Measurements from ENCODE around the gene MGA. TPM values are rescaled to one million over a fixed set of nuclear protein-coding genes. Genes with fewer than 3 reads are reported as not detected.

Gene MGA
- total RNA-seq, 1 donor from 2014 or later = 32.6 TPM

DNA sequence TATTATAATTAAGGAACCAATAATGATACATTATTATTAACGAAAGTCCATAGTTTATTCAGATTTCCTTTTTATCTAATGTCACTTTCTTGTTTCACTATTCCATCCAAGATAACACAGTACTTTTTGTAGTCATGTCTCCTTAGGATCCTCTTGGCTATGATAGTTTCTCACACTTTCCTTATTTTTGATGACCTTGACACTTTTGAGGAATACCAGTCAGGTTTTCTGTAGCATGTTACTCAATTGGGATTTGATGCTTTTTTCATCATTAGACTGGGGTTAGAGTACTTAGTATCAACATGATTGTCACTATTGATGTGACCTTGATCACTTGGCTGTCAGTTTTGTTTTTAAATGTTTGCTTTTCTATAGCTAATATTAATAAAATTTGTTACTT is 33.0 kb upstream of the MGA start:
- Histone ChIP-seq H3K79me2 (ENCODE audit: insufficient read depth, low read length) (peaks cover under 1% of the 10 kb centered on the region), H3K27me3 (ENCODE audit: insufficient read depth, low read length) (no peaks in the 10 kb centered on the region), H4K20me1 (ENCODE audit: insufficient read depth, low read length) (peaks cover 3% of the 10 kb centered on the region), H3K9me3 (ENCODE audit: insufficient read depth, low read depth, low read length) (no peaks in the 10 kb centered on the region), H3K4me3 (ENCODE audit: insufficient read depth, low read depth, low read length) (no peak overlapping the region), H2AFZ (ENCODE audit: low read depth, low read length) (no peak overlapping the region), H3K4me2 (ENCODE audit: low read length) (no peak overlapping the region), H3K4me1 (ENCODE audit: insufficient read depth, low read length) (no peaks in the 10 kb centered on the region), H3K9ac (ENCODE audit: low read length) (no peak overlapping the region), H3K27ac (ENCODE audit: low read depth, low read length) (no peak overlapping the region), H3K36me3 (ENCODE audit: insufficient read depth, low read length) (no peaks in the 10 kb centered on the region)
- FAIRE-seq (no peak), DNase-seq (ENCODE audit: low read depth) (no peak)
- Mint-ChIP-seq H3K9me3 (ENCODE audit: unreplicated experiment) (no peaks in the 10 kb centered on the region), H3K27me3 (ENCODE audit: low read depth, unreplicated experiment) (no peaks in the 10 kb centered on the region), H3K36me3 (ENCODE audit: low read depth, unreplicated experiment) (no peaks in the 10 kb centered on the region), H3K4me1 (ENCODE audit: low read depth, unreplicated experiment) (peaks cover 3% of the 10 kb centered on the region), H3K4me3 (ENCODE audit: unreplicated experiment) (no peak overlapping the region), H3K27ac (ENCODE audit: unreplicated experiment) (no peak overlapping the region)
- no peak for TF ChIP-seq EZH2 (IDR thresholded peaks at IDR 0.05; ENCODE audit: insufficient read depth, low read length)
- TF ChIP-seq, protein P1, sequence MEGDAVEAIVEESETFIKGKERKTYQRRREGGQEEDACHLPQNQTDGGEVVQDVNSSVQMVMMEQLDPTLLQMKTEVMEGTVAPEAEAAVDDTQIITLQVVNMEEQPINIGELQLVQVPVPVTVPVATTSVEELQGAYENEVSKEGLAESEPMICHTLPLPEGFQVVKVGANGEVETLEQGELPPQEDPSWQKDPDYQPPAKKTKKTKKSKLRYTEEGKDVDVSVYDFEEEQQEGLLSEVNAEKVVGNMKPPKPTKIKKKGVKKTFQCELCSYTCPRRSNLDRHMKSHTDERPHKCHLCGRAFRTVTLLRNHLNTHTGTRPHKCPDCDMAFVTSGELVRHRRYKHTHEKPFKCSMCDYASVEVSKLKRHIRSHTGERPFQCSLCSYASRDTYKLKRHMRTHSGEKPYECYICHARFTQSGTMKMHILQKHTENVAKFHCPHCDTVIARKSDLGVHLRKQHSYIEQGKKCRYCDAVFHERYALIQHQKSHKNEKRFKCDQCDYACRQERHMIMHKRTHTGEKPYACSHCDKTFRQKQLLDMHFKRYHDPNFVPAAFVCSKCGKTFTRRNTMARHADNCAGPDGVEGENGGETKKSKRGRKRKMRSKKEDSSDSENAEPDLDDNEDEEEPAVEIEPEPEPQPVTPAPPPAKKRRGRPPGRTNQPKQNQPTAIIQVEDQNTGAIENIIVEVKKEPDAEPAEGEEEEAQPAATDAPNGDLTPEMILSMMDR (IDR thresholded peaks at IDR 0.05; ENCODE audit: insufficient read depth, low read depth, low read length) = no peak

DNA sequence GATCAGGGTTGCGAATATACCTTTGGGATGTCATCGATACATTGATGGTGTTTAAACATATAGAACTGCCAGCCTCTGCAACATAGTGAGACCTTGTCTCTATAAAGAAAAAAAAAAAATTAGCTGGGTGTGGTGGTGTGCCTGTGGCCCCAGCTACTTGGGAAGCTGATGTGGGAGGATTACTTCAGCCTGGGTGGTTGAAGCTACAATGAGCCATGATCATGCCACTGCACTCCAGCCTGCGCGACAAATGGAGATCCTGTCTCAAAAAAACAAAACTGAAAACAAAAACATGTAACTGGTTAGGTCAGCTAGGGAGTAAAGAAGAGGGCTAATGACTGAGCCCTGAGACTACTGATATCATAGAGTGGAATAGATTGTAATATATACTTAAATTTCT is 30.7 kb upstream of the MGA start:
- TF ChIP-seq, protein P1 (IDR thresholded peaks at IDR 0.05; ENCODE audit: insufficient read depth, low read depth, low read length) = no peak
- no peak for TF ChIP-seq EZH2 (IDR thresholded peaks at IDR 0.05; ENCODE audit: insufficient read depth, low read length)
- no peak overlapping the region for H3K4me3 Mint-ChIP-seq (ENCODE audit: unreplicated experiment)
- no peak overlapping the region for H3K27ac Mint-ChIP-seq (ENCODE audit: unreplicated experiment)
- no peak overlapping the region for H2AFZ ChIP-seq (ENCODE audit: low read depth, low read length)
- FAIRE-seq = no peak
- no peaks in the 10 kb centered on the region for H3K9me3 Mint-ChIP-seq (ENCODE audit: unreplicated experiment)
- H4K20me1 ChIP-seq (ENCODE audit: insufficient read depth, low read length) = peaks cover 6% of the 10 kb centered on the region
- no peaks in the 10 kb centered on the region for H3K36me3 Mint-ChIP-seq (ENCODE audit: low read depth, unreplicated experiment)
- H3K4me1 Mint-ChIP-seq (ENCODE audit: low read depth, unreplicated experiment) = peaks cover 3% of the 10 kb centered on the region
- H3K36me3 ChIP-seq (ENCODE audit: insufficient read depth, low read length) = no peaks in the 10 kb centered on the region
- no peak overlapping the region for H3K27ac ChIP-seq (ENCODE audit: low read depth, low read length)
- peaks cover 5% of the 10 kb centered on the region for H3K79me2 ChIP-seq (ENCODE audit: insufficient read depth, low read length)
- no peak overlapping the region for H3K4me3 ChIP-seq (ENCODE audit: insufficient read depth, low read depth, low read length)
- DNase-seq (ENCODE audit: low read depth) = no peak
- H3K4me1 ChIP-seq (ENCODE audit: insufficient read depth, low read length) = no peaks in the 10 kb centered on the region
- H3K27me3 Mint-ChIP-seq (ENCODE audit: low read depth, unreplicated experiment) = no peaks in the 10 kb centered on the region
- H3K4me2 ChIP-seq (ENCODE audit: low read length) = no peak overlapping the region
- no peak overlapping the region for H3K9ac ChIP-seq (ENCODE audit: low read length)
- H3K9me3 ChIP-seq (ENCODE audit: insufficient read depth, low read depth, low read length) = no peaks in the 10 kb centered on the region
- H3K27me3 ChIP-seq (ENCODE audit: insufficient read depth, low read length) = no peaks in the 10 kb centered on the region

DNA sequence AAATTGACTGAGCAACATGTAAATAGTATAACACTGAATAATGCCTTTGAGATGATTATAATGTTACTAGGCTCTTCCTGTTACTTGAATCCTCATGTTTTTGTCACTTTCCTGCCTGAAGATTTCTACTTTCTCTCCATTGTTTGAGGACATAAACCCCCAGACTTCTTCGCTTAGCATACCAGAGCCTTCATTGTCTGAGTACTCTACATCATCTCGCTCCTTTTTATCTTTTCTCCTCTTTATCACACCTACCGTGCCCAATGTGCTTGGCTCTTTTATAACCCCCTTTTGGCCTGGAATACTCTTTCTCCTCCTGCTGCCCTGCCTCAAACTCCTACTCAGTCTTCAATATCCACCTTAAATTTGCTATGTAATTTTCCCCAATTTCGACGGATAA is 30.3 kb upstream of the MGA start:
- Histone ChIP-seq H3K79me2 (ENCODE audit: insufficient read depth, low read length) (peaks cover 5% of the 10 kb centered on the region), H3K9ac (ENCODE audit: low read length) (no peak overlapping the region)

More for the DNA sequence above, 30.3 kb upstream of the MGA start:
- Mint-ChIP-seq H3K27ac (ENCODE audit: unreplicated experiment) (no peak overlapping the region), H3K36me3 (ENCODE audit: low read depth, unreplicated experiment) (no peaks in the 10 kb centered on the region), H3K4me1 (ENCODE audit: low read depth, unreplicated experiment) (peaks cover 5% of the 10 kb centered on the region), H3K9me3 (ENCODE audit: unreplicated experiment) (no peaks in the 10 kb centered on the region), H3K27me3 (ENCODE audit: low read depth, unreplicated experiment) (no peaks in the 10 kb centered on the region), H3K4me3 (ENCODE audit: unreplicated experiment) (no peak overlapping the region)
- no peaks in the 10 kb centered on the region for H3K4me1 ChIP-seq (ENCODE audit: insufficient read depth, low read length)
- H3K27me3 ChIP-seq (ENCODE audit: insufficient read depth, low read length) = no peaks in the 10 kb centered on the region
- H3K27ac ChIP-seq (ENCODE audit: low read depth, low read length) = no peak overlapping the region
- no peak overlapping the region for H2AFZ ChIP-seq (ENCODE audit: low read depth, low read length)
- FAIRE-seq (no peak), DNase-seq (ENCODE audit: low read depth) (no peak)
- H4K20me1 ChIP-seq (ENCODE audit: insufficient read depth, low read length) = peaks cover 11% of the 10 kb centered on the region
- H3K4me3 ChIP-seq (ENCODE audit: insufficient read depth, low read depth, low read length) = no peak overlapping the region
- no peaks in the 10 kb centered on the region for H3K36me3 ChIP-seq (ENCODE audit: insufficient read depth, low read length)
- no peak overlapping the region for H3K4me2 ChIP-seq (ENCODE audit: low read length)
- H3K9me3 ChIP-seq (ENCODE audit: insufficient read depth, low read depth, low read length) = no peaks in the 10 kb centered on the region
- no peak for TF ChIP-seq EZH2 (IDR thresholded peaks at IDR 0.05; ENCODE audit: insufficient read depth, low read length)
- TF ChIP-seq, protein P1 (IDR thresholded peaks at IDR 0.05; ENCODE audit: insufficient read depth, low read depth, low read length) = no peak

Measured in astrocyte (in vitro differentiated cells and primary cell).